ENCODE data around the gene OSBPL5. TPM values are rescaled to one million over a fixed set of nuclear protein-coding genes. Genes with fewer than 3 reads are reported as not detected.
"Not testable (repeated sequence)": the region's sequence is repeated elsewhere in the genome, so short reads cannot be mapped to it uniquely, and the experiment has no call there.

Gene OSBPL5
- total RNA-seq, 3 donors from 2014 or later, result 2.7 to 5.0 (median 4.0) TPM

DNA sequence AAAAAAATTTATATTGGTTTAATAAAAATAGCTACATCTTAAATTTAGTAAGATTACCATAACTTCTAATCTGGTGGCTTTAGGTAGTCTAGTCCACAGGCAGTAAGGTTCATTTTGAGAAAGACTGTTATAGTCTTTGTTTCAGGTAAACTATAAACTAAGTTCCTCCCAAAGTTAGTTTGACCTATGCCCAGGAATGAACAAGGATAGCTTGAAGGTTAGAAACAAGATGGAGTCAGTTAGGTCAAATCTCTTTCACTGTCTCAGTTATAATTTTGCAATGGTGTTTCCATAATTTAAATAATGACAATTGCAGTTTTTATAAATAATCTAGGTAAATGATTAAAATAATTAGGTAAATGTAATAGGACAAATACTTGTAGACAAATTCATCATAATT is 51.4 kb downstream of the OSBPL5 start:
- not testable (repeated sequence) for H3K27me3 Mint-ChIP-seq (ENCODE audit: low read depth); ATAC-seq; DNase-seq; H3K4me1 Mint-ChIP-seq (ENCODE audit: low read depth); H3K36me3 Mint-ChIP-seq (ENCODE audit: insufficient read depth); H3K4me3 Mint-ChIP-seq
- peaks cover 13% of the 10 kb centered on the region for H3K9me3 Mint-ChIP-seq

GRCh38 chr11:3111919-3112690 is 53.0 kb downstream of the OSBPL5 start:
- ATAC-seq, result no peak
- H3K4me1 Mint-ChIP-seq (ENCODE audit: low read depth), result peaks cover 9% of the 10 kb centered on the region
- H3K4me3 Mint-ChIP-seq, result no peak overlapping the region
- DNase-seq, result no peak
- H3K36me3 Mint-ChIP-seq (ENCODE audit: insufficient read depth), result peaks cover 9% of the 10 kb centered on the region
- peaks cover 13% of the 10 kb centered on the region for H3K9me3 Mint-ChIP-seq
- no peaks in the 10 kb centered on the region for H3K27me3 Mint-ChIP-seq (ENCODE audit: low read depth)

DNA sequence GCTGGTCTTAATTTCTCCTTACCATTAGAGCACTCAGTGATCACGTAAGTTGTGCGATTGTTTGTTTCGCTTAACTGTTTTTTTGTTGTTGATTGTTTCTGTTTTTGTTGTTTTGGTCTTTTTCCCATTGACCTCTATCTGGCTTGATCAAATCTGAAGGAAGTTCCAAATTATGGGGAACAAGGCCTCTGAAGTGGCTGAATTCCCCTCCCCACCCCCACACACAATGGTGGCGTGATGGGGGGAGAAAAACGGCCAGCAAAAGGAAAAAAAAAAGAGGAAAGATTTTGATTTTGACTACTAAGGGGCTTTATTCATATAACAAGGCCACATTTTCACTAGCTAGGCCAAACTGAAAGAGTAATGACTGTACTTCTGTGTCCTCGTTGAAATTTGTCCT is 53.6 kb downstream of the OSBPL5 start:
- Mint-ChIP-seq H3K27me3 (ENCODE audit: low read depth) (peaks cover 1% of the 10 kb centered on the region), H3K4me3 (no peak overlapping the region)
- no peak for ATAC-seq

DNA sequence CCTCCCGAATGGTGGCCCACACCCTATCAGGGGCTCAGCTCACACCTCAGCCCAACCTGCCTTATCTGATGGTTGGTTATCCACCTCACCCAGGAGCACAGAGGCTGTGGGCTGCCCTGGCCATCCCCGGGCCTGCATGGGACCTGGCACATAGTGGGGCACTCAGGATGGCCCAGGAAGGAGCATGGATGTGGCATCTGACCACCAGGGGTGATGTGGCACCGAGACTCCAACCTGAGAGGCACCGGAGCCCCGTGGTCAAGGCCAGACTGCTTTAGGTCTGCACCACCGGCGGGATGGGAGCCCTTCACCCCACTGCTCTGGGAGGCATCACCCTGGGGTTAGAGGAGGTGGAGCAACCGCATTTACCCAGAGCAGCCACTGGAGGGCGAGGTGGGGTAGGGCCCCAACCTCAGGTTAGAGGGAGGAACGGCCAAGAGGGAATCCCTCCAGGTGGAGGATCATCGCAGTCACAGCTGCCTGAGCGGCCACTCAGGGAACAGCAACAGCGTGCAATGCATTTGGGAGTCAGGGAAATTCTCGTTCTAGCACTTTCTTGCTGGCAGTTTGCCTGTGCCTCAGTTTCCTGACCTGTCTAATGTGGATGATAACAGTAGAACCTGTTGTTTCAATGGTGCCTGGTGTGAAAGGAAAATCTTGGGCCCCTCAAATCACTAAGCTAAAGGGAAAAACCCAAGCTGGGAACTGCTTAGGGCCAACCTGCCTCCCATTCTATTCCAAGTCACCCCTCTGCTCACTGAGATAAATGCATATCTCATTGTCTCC is 55.0 kb downstream of the OSBPL5 start:
- Mint-ChIP-seq H3K4me1 (ENCODE audit: low read depth) (peaks cover 9% of the 10 kb centered on the region), H3K9me3 (peaks cover 9% of the 10 kb centered on the region), H3K36me3 (ENCODE audit: insufficient read depth) (peaks cover 7% of the 10 kb centered on the region), H3K4me3 (no peak overlapping the region), H3K27me3 (ENCODE audit: low read depth) (peaks cover 2% of the 10 kb centered on the region)
- peak; percentile 62 to 66 for ATAC-seq
- DNase-seq, result peak; percentile 20

More for the DNA sequence above, 53.6 kb downstream of the OSBPL5 start:
- H3K36me3 Mint-ChIP-seq (ENCODE audit: insufficient read depth), result peaks cover 9% of the 10 kb centered on the region
- peaks cover 13% of the 10 kb centered on the region for H3K9me3 Mint-ChIP-seq
- DNase-seq, result no peak
- peaks cover 9% of the 10 kb centered on the region for H3K4me1 Mint-ChIP-seq (ENCODE audit: low read depth)

DNA sequence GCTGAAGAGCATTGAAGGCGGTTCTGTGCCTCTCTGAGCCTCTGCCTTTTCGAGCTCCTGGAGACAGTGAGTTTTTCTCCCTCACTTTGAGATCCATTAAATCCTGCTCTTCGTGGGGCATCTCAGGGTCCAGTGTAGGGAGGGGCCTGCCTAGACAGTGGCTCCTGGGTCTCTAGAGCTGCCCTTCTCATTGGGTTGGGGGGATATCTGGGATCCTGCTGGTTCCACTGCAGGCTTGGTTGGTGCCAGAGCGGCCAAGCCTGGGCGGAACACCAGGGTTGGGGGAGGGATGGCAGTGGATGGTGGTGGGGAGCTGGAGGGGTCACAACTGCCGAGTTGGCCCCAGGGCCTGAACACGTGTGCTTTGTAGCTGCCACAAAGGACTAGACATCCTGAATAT is 55.7 kb downstream of the OSBPL5 start:
- no peak for DNase-seq
- H3K27me3 Mint-ChIP-seq (ENCODE audit: low read depth), result peaks cover 2% of the 10 kb centered on the region
- no peak overlapping the region for H3K4me3 Mint-ChIP-seq
- ATAC-seq, result no peak
- H3K4me1 Mint-ChIP-seq (ENCODE audit: low read depth), result peaks cover 9% of the 10 kb centered on the region
- H3K36me3 Mint-ChIP-seq (ENCODE audit: insufficient read depth), result peaks cover 4% of the 10 kb centered on the region
- peaks cover 5% of the 10 kb centered on the region for H3K9me3 Mint-ChIP-seq

GRCh38 chr11:3108183-3108721 is 56.9 kb downstream of the OSBPL5 start:
- Mint-ChIP-seq H3K9me3 (no peaks in the 10 kb centered on the region), H3K4me1 (ENCODE audit: low read depth) (peaks cover 9% of the 10 kb centered on the region), H3K4me3 (no peak overlapping the region), H3K27me3 (ENCODE audit: low read depth) (peaks cover 2% of the 10 kb centered on the region), H3K36me3 (ENCODE audit: insufficient read depth) (no peaks in the 10 kb centered on the region)
- ATAC-seq (no peak), DNase-seq (no peak)

- Mint-ChIP-seq H3K27me3 (ENCODE audit: low read depth) (peaks cover 2% of the 10 kb centered on the region), H3K4me1 (ENCODE audit: low read depth) (peaks cover 9% of the 10 kb centered on the region), H3K9me3 (no peaks in the 10 kb centered on the region), H3K36me3 (ENCODE audit: insufficient read depth) (no peaks in the 10 kb centered on the region), H3K4me3 (no peak overlapping the region)
- ATAC-seq, result no peak
- DNase-seq, result no peak
Measured at GRCh38 chr11:3107608-3108182, 57.4 kb downstream of the OSBPL5 start.

DNA sequence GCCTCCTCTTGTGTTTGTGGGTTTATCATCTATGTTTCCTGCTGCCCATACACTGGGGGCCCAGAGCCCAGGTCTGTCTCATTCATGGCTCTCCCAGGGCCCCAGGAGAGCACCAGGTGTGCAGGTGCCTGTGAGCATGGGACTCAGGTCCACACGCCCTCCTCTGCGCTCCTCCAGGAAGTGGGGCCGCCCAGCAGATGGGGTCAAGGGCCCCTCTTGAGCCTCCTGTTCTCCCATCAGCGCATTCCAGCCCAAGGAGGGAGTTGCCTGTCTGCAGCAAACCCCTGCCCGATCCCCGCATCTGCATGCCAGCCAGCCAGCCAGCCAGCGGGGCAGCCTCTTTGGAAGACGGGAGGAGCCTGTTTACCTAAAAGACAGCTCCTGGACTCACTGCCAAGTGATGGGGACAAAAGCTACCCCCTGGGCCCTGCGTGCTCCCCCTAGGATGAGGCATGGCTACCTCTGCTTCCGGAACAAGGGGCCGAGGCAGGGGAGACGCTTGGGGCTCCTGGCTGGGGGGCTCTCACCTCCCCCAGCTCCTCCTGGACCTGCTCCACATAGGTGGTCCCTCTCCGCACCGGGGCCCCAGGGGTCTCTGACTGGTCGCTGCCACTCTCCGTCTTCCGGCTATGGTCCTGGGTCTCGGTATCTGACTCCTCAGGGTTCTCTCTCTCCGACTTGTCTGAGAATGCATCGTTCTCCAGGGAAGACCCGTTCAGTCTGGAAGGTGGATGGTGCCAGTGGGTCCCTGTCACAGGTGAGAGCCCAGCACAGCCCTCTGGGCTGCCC is 58.2 kb downstream of the OSBPL5 start:
- DNase-seq, result no peak
- Mint-ChIP-seq H3K4me1 (ENCODE audit: low read depth) (peaks cover 2% of the 10 kb centered on the region), H3K4me3 (no peak overlapping the region), H3K9me3 (no peaks in the 10 kb centered on the region), H3K27me3 (ENCODE audit: low read depth) (peaks cover 2% of the 10 kb centered on the region), H3K36me3 (ENCODE audit: insufficient read depth) (no peaks in the 10 kb centered on the region)
- no peak for ATAC-seq

DNA sequence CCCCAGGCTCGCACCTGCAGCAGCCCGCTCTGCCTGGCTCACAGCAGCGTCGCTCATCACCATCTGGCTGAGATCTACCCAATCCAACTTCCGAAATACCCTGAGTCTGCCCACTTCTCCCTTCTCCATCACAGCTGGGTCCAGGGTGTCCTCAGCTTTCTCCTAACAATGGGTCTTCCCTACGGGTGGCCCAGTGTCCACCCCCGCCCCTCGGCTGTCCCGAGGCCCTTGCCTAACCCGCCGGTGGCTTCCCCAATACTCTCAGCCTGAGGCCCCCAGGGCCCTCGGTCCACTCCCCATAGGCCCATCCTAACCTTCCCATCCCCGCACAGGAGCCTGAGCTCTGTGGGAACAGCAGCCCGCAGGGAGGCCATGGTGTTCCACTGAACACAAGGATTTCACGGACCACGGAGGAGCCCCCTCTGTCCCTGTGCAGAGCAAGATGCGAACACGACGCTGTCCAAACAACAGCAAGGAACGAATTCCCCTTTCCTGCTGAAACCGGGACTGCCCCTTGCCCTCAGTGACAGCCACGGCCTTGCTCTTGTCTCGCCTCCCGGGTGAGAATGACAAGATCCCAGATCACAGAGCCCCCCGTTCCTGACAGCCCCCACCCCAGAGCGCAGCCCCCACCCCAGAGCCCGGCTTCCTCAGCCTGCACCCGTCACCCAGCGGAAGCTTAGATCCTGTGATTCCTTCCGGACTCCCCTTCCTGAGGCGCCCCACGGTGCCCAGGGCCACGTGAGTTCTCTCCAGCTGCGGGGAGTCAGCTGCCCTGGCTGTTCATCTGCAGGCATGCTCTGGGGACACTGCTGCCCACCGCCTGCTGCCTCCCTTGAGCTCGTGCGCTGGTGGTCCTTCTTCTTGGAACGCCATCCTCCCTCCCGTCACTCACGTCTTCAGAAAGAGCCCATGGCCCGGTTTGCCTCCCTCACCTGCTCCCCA is 59.0 kb downstream of the OSBPL5 start:
- Mint-ChIP-seq H3K9me3 (no peaks in the 10 kb centered on the region), H3K4me1 (ENCODE audit: low read depth) (no peaks in the 10 kb centered on the region), H3K4me3 (no peak overlapping the region), H3K27me3 (ENCODE audit: low read depth) (peaks cover 2% of the 10 kb centered on the region), H3K36me3 (ENCODE audit: insufficient read depth) (no peaks in the 10 kb centered on the region)
- no peak for ATAC-seq
- DNase-seq, result no peak

- H3K27me3 Mint-ChIP-seq (ENCODE audit: low read depth), result peaks cover 2% of the 10 kb centered on the region
- no peak overlapping the region for H3K4me3 Mint-ChIP-seq
- H3K9me3 Mint-ChIP-seq, result no peaks in the 10 kb centered on the region
- ATAC-seq (no peak), DNase-seq (no peak)
- no peaks in the 10 kb centered on the region for H3K36me3 Mint-ChIP-seq (ENCODE audit: insufficient read depth)
- H3K4me1 Mint-ChIP-seq (ENCODE audit: low read depth), result no peaks in the 10 kb centered on the region
Measured at GRCh38 chr11:3104961-3105790, 59.9 kb downstream of the OSBPL5 start.

- no peaks in the 10 kb centered on the region for H3K9me3 Mint-ChIP-seq
- no peak overlapping the region for H3K4me3 Mint-ChIP-seq
- H3K4me1 Mint-ChIP-seq (ENCODE audit: low read depth), result peaks cover 6% of the 10 kb centered on the region
- no peaks in the 10 kb centered on the region for H3K36me3 Mint-ChIP-seq (ENCODE audit: insufficient read depth)
- ATAC-seq, result no peak
- peaks cover 2% of the 10 kb centered on the region for H3K27me3 Mint-ChIP-seq (ENCODE audit: low read depth)
- DNase-seq, result no peak
Measured at GRCh38 chr11:3104051-3104714, 60.9 kb downstream of the OSBPL5 start.

GRCh38 chr11:3103076-3103475 is 62.0 kb downstream of the OSBPL5 start:
- DNase-seq, result no peak
- no peak overlapping the region for H3K4me3 Mint-ChIP-seq

More at GRCh38 chr11:3103076-3103475, 62.0 kb downstream of the OSBPL5 start:
- Mint-ChIP-seq H3K4me1 (ENCODE audit: low read depth) (peaks cover 8% of the 10 kb centered on the region), H3K36me3 (ENCODE audit: insufficient read depth) (no peaks in the 10 kb centered on the region), H3K27me3 (ENCODE audit: low read depth) (peaks cover 2% of the 10 kb centered on the region), H3K9me3 (no peaks in the 10 kb centered on the region)
- ATAC-seq, result no peak

Data from activated T-cell treated with anti-CD3 and anti-CD28 coated beads, Interleukin-2, amount 50 U/mL, for 4 hours (primary cell).